Measurements from ENCODE around the gene GRK5.

DNA sequence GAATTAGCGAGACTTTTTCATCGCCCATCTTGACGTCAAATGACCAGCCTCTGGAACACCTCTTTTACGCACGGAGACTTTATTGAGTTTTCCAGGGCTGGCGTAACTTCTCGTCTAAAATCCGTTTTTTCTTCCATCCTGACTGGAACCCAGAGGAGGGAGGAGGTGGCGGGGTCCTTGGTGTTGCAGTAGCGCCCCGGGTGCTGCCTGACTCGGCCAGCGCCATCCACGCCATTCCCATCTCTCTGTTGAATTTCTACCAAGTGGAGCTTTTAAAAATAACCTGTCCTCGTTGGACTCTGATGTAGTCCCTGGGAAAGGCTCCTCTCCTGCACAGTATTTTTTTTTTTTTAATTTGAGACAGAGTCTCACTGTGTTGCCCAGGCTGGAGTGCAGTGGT is 179.3 kb downstream of the GRK5 start:
- TF ChIP-seq POLR2A (IDR thresholded peaks at IDR 0.05): no peak
- TF ChIP-seq, protein P1, sequence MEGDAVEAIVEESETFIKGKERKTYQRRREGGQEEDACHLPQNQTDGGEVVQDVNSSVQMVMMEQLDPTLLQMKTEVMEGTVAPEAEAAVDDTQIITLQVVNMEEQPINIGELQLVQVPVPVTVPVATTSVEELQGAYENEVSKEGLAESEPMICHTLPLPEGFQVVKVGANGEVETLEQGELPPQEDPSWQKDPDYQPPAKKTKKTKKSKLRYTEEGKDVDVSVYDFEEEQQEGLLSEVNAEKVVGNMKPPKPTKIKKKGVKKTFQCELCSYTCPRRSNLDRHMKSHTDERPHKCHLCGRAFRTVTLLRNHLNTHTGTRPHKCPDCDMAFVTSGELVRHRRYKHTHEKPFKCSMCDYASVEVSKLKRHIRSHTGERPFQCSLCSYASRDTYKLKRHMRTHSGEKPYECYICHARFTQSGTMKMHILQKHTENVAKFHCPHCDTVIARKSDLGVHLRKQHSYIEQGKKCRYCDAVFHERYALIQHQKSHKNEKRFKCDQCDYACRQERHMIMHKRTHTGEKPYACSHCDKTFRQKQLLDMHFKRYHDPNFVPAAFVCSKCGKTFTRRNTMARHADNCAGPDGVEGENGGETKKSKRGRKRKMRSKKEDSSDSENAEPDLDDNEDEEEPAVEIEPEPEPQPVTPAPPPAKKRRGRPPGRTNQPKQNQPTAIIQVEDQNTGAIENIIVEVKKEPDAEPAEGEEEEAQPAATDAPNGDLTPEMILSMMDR (IDR thresholded peaks at IDR 0.05): no peak

All from Peyer's patch (tissue), 4 donors.